ENCODE measurements around the gene DNM2. TPM values are rescaled to one million over a fixed set of nuclear protein-coding genes. Genes with fewer than 3 reads are reported as not detected.

The DNM2 gene
- total RNA-seq, 1 experiment from 2014 or later = 131 TPM

GRCh38 chr19:10836479-10837330 lies 118.8 kb downstream of the DNM2 start (continued):
- TF ChIP-seq ZNF532 (CRISPR knock-in tag; IDR thresholded peaks at IDR 0.05; ENCODE audit: borderline replicate concordance) (peak; percentile 96; the same call in 1 of the 2 replicates), CDX4 (CRISPR knock-in tag; IDR thresholded peaks at IDR 0.05; ENCODE audit: borderline replicate concordance) (no peak), PREB (CRISPR knock-in tag; IDR thresholded peaks at IDR 0.05; ENCODE audit: borderline replicate concordance) (no peak; the same call in 1 of the 2 replicates), E2F1 (CRISPR knock-in tag; IDR thresholded peaks at IDR 0.05) (peak; percentile 98), CBFB (CRISPR knock-in tag; IDR thresholded peaks at IDR 0.05; ENCODE audit: low read depth) (no peak), ATF3 (CRISPR knock-in tag; conservative IDR thresholded peaks at IDR 0.05) (peak; percentile 70; the same call in 1 of the 2 replicates), ZNF317 (CRISPR knock-in tag; IDR thresholded peaks at IDR 0.05; ENCODE audit: borderline replicate concordance, low read depth) (0 out of 2 replicates have a peak, but pooled peaks have one; percentile 48), FOXP1 (CRISPR knock-in tag; IDR thresholded peaks at IDR 0.05; ENCODE audit: borderline replicate concordance) (peak; percentile 99), ARID4B (CRISPR knock-in tag; IDR thresholded peaks at IDR 0.05; ENCODE audit: borderline replicate concordance) (peak; percentile 95), AFF4 (CRISPR knock-in tag; IDR thresholded peaks at IDR 0.05; ENCODE audit: borderline replicate concordance) (0 out of 2 replicates have a peak, but pooled peaks have one; percentile 87), PRDM15 (CRISPR knock-in tag; IDR thresholded peaks at IDR 0.05) (peak; percentile 56; the same call in 1 of the 2 replicates), TCF7 (CRISPR knock-in tag; IDR thresholded peaks at IDR 0.05; ENCODE audit: low read depth) (peak; percentile 96), TEAD4 (CRISPR knock-in tag; IDR thresholded peaks at IDR 0.05) (peak; percentile 92), CREM (CRISPR knock-in tag; IDR thresholded peaks at IDR 0.05) (peak; percentile 72; the same call in 1 of the 2 replicates), RELA (CRISPR knock-in tag; IDR thresholded peaks at IDR 0.05; ENCODE audit: borderline replicate concordance) (peak; percentile 92)

Data from WTC11 (cell line).